Measurements from ENCODE around the gene TM9SF1.

TM9SF1 gene, protein sequence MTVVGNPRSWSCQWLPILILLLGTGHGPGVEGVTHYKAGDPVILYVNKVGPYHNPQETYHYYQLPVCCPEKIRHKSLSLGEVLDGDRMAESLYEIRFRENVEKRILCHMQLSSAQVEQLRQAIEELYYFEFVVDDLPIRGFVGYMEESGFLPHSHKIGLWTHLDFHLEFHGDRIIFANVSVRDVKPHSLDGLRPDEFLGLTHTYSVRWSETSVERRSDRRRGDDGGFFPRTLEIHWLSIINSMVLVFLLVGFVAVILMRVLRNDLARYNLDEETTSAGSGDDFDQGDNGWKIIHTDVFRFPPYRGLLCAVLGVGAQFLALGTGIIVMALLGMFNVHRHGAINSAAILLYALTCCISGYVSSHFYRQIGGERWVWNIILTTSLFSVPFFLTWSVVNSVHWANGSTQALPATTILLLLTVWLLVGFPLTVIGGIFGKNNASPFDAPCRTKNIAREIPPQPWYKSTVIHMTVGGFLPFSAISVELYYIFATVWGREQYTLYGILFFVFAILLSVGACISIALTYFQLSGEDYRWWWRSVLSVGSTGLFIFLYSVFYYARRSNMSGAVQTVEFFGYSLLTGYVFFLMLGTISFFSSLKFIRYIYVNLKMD

DNA sequence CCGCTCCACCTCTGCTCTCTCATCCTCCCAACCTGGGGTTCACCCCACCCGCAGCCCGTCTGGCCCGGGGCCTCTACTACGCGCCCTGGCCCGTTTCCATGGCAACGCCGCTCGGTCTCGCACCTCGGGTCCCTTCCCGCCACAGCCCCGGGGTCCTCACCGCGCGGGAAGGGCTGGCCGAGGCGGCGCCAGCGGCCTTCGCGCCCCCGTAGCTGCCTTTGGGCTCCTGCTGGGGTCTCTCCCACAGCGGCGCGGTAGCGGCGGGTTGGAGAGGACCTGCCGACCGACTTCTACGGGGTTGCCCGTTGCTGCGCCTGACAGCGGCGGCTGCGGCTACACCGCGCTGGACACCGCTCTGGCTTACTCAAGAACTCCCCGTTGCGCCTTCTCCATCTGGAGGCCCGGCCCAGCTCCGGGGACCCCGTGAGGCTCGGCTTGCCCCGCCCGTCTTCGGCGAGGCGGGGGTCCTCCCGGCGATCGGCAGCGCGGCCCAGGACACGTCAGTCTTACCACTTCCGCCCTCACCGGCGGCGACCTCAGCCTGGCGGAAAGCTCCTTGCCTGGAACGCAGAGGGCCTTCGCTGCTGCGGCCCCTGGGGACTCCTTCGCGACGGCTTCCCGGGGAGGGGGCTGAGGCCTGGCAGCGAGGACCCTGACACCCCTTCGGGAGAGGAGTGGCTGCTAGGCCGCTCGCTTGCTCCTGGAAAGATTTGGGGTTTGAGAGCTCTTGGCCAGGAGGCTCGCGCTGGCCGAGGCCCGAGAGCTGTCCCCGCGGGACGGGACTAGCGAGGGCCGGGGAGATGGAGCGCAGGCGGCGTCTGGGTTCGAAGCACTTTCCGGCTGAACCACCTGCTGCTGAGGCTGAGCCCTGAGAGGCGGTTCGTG is at the start of gene TM9SF1:
TSS of gene TM9SF1 (minus strand) at position 256 of the 885 bp plus-strand sequence. CDS start 422 bp downstream, outside the sequence.
- peak; percentile 38 to 88 (median 74) for DNase-seq

DNA sequence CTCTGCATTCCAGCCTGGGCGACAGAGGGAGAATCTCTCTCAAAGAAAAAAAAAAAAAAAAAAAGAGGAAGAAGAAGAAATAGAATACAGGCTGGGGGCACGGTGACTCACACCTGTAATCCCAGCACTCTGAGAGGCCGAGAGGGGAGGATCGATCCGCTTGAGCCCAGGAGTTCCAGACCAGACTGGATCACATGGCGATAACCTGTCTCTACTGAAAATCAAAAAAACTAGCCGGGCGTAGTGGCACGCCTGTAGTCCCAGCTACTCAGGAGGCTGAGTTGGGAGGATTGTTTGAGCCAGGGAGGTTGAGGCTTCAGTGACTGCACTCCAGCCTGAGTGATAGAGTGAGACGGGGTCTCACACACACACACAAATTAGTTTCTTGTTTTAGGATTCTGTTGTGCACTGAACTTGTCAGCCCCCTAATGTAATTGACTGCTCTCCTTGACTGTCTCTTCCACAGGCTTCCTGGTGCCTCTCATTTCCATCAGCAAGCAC is 48.1 kb upstream of the TM9SF1 start:
- peak in 4 of 56 donors; percentile 29 to 63 (median 48) for DNase-seq

DNA sequence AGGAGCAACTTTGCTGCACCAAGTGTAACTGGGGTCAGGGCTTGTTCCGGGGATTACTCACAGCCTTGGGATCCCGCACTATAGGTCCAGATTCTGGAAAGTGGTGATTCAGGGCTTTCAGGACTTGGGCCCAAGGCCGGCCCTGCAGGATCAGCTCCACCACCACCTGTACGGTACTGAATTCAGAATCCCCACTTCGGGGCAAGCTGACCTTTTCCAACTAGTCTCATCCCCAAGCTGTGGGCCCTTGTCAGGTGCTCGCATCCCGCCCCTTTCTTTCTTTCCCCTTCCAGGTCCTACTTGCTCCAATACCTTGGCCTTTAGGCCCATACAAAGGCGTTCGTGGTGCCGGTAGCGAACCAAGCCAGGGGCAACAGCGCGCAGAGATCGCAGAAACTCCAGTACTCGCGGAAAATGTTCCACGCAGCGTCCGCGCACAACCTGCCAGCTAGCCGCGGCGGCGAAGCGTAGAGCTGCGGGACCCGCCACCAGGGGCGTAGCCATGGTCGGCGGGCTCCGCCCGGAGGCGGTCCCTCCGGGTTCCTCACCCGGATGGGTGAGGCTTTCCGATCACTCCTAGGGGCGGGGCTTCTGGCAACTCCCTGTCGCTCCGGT is 46.7 kb upstream of the TM9SF1 start:
- peak in 33 of 56 donors; percentile 57 to 99 (median 95) for DNase-seq

DNA sequence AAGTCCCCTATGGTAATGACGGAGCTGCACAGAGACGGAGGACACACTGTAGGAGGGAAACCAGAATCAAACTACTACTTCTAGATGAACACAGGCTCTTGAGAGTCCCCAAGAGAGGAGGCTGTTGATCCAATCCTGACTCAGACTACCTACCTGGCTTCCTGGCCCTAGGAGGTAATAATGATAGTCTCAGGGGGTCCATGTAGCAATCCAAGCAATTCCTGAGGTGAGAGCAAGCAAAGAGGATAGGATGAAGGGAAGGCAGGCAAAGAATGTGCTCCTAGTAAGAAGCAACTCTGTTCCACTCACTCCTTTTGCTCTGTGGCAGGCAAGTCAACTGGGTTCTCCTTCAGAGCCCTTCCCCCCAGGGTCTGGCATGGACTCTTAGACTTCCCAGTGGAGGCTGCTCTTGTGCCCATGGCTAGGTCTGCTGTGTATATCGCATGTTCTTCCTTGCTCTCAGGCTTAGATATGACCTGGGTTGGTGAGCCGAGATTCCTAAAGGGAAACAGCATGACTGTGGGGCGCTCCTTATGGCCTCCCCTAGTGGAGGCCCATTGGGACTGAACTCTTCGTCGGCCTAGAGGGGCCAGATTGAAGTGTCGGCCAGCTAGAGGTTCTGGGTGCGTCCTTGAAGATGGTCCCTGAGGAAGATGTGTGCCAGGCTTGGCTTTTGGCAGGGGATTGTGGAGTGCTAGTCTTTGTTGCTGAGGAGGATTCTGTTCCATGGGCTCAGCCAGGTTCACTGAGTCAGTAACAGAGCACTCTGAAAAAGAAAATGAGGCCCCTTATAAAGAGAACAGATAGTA is 45.1 kb upstream of the TM9SF1 start:
- DNase-seq = no peak

DNA sequence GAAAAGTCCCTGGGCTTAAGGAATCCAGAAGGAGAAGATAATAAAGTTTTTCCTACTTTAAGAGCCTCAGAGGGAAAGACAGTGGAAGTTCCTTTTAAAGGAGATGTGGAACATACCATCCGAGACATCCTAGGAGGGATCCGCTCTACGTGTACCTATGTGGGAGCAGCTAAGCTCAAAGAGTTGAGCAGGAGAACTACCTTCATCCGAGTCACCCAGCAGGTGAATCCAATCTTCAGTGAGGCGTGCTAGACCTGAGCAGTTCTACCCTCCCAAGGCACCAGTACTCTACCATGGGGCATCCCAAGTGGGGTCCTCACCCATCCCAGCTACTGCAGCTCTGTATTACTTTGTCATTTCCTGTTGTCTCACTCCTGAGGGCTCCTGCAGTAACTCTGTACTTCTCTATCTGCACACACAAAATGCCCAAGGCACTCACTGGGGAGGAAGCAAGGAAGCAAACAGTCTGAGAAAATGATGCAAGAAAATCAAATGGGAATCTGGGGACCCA is 43.3 kb upstream of the TM9SF1 start:
- DNase-seq = no peak

DNA sequence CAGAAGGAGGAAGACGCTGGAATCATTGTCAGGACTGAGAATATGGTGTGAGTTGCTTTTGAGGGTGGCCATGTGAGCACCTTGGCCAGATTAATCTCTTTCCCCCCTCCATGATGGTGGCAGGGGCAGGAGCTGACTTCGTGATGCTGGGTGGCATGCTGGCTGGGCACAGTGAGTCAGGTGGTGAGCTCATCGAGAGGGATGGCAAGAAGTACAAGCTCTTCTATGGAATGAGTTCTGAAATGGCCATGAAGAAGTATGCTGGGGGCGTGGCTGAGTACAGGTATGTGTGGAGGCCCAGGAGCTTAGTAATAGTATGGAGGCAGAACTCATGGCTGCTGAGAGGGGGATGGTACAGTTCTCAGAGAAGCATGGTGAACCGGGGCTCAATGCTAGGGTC is 42.9 kb upstream of the TM9SF1 start:
- DNase-seq = no peak

DNA sequence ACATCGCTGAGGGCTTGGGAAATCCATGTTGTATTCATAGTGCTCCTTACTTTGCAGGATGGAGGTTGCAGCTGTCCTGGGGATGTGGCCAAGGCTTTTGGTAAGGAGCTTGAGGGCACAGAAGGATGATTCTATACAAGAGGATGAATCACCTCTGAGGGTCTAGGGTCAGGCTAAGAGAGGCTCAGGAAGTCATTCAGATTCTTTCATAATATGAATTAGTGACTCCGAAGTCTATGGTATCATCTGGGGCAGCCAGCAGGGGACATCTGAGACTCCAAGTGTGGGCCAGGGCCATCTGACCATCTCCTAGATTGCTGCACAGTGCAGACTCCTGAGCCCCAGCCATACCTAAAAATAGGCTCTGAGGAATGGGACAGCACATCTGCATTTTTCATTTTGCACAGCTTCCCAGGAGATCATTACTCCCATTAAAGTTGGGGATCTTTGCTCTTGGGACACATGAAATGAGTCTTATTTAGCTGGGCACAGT is 42.3 kb upstream of the TM9SF1 start:
- DNase-seq = no peak

DNA sequence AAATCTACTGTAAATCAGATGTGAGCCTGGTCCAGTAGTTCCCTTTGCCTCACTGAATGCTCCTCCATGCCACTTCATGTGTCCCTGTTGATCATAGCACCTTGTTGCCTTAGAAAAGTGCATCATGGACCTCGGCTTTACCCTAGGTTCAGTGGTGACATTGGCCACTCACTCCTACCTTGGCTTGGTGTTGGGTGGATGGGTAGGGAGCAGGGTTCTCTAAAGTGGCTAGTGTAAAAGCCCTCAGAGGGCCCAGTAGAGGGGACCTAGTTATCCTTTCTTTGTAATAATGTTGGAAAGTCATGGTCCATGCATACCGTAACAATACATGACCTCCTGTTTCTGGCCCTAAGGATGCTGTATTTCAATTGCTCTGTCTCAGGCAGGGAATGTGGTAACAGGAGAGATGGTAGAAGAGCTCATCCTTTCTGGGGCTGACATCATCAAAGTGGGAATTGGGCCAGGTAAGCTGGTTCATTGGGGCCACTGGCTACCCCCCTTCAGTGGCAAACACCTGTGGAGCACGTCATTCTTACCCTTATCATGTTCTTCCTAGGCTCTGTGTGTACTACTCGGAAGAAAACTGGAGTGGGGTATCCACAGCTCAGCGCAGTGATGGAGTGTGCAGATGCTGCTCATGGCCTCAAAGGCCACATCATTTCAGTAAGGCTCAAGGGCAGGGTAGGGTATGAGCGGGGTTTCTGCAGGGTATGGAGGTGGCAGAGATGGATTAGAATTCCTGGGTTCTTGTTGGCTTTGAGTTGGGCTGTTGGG is 41.6 kb upstream of the TM9SF1 start:
- DNase-seq = no peak

DNA sequence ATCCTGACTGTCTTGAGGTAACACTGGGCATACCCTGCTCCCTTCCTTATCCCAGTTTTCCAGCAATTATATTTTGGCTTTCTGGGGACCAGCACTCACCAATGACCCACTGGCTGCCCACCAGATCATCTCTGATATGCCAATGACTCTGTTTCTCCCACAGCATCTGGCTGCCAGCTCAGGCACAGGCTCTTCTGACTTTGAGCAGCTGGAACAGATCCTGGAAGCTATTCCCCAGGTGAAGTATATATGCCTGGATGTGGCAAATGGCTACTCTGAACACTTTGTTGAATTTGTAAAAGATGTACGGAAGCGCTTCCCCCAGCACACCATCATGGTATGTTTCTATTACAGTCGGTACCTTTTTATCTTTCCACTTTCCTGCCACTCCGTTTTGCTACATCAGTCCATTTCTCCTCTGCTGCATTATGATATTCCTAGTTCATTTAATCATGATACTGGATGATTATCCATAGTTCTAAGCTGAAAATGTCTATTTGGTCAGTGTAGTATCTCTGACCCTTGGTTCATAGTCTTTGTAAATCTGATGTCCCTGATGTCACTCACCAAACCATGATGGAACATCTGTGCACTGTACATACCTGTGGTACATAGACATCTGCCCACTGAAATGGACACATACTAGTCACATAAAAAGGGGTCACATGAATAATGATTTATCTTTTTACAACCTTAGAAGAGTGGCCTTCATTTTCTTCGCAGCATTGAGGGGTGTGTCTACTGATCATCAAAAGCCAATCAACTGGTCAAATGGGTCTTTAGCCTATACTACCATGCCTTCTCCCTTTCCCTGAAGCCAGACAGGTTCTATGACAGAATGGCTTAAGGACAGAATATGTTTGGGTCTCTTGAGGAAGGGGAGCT is 40.8 kb upstream of the TM9SF1 start:
- DNase-seq = no peak

DNA sequence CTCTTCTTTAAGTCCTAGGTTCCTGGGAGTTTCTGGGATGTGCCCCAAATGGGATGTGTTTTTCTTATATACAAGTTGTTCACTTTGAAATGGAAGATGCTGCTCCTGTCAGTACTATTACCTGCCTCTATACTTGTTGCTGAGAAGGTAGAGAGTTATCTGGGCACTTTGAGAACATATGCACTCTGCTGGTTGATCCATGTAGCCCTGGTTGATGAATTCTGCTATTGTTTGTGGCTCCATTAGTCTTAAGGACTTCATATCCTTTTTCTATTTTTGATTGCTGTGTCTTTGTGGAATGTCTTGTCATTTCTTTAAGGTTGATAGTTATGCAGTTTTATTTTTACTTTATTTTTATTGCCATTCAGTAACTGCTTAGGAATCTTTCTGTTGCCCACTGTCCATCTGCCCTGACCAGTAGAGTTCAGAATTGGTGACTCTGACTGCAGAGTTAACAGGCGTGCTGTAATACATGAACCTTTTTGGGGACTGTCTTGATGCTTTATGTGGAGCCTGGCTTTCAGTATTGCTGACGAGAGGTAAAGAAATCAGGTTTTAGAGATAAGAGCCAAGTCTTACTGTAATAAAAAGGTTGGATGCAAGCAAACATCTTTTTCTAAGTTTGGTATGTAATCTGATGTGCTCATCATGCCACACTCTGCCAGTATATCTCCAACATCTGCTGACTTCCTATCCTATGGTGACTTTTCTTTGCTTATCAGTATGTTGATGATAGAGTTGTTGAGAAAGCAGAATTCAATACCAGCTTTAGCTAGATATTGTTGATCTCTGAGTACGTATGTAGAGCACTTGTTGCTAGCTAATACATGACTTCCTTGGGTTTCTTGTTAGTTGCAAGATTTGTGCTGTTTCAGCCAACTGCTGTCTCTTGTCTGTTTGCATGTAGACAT is 39.1 kb upstream of the TM9SF1 start:
- DNase-seq = no peak

DNA sequence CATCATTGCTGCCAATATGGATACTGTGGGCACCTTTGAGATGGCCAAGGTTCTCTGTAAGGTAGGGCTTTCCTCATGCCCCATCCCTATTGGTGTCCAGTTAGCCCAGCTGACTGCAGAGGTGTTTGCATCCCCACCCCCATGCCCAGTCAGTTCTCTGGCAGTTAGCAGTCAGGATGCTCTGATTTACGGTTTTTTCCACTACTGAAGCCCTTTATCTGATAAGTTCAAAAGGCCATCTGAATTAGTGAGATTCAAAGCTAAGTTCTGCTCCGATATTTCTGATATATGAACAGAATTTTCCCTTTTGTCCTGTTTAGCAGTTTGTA is 38.3 kb upstream of the TM9SF1 start:
- DNase-seq = no peak

DNA sequence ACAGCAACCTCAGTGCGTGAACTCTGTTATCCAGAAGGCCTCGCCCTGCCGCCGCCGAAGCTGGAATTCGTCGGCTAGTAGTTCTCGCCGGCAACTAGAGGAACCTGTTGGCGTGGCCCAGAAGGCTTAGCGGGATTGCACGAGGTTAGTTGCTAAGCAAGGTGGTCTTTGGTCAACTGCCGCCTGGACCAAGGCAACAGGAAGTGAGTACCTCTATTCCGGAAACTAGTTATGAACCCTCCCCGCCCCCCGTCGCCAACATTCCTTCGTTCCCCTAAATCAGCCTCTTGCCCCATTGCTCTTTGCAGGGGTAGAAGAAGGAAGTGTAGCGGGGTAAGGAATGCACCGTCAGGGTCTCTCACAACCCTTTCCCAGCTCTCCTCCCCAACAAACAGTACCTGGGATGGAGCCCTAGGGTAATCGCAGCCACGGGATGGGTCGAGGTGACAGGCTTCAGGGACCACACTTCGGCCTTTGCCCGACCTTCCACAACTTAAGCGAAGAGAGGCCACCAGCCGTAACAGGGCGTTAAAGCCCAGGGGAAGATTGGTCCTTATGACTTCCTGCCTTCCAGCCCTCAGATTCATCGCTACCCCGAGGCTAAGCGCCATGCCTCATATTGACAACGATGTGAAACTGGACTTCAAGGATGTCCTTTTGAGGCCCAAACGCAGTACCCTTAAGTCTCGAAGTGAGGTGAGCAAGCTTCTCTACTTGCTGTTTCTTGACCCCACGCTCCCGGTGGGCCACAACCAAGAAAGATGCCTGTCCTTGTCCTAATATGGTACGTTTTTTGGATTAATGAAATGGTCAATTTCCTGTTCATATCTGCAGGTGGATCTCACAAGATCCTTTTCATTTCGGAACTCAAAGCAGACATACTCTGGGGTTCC is 37.6 kb upstream of the TM9SF1 start, which contains the start of gene GMPR2:
TSS of gene GMPR2 (plus strand) at position 285 of the 893 bp plus-strand sequence. CDS start at position 610, 325 bp downstream.
- DNase-seq = peak in 12 of 56 donors; percentile 26 to 91 (median 79)

DNA sequence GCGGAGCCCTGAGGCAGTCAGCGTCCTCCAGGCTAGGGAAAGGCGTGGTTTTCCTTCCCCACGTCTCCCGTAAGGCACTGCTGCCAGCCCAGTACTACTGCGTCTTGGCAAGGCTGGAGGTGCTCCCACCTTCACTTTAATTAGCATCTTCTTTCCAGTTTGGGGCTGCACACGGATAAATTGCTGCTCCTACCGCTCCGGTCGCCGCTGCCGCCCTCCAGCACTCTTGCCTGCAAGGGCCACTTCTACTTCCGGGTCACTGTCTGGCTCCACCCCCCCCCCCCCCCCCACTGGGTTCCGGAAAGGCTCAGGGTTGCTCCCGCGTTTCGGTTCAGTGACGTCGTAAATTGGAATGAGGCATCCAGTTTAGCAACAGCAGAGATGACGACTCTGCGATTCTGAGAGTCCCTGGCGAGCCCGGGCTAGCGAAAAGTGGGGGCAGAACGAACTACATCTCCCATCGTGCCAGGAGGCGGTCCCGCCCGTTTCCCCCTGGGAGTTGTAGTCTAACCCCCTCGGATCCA is 36.9 kb upstream of the TM9SF1 start, which contains the start of gene NEDD8:
TSS of gene NEDD8 (minus strand) at position 247 of the 524 bp plus-strand sequence. CDS start at position 147, 100 bp downstream.
- peak in 55 of 56 donors; percentile 79 to 99 (median 94) for DNase-seq

DNA sequence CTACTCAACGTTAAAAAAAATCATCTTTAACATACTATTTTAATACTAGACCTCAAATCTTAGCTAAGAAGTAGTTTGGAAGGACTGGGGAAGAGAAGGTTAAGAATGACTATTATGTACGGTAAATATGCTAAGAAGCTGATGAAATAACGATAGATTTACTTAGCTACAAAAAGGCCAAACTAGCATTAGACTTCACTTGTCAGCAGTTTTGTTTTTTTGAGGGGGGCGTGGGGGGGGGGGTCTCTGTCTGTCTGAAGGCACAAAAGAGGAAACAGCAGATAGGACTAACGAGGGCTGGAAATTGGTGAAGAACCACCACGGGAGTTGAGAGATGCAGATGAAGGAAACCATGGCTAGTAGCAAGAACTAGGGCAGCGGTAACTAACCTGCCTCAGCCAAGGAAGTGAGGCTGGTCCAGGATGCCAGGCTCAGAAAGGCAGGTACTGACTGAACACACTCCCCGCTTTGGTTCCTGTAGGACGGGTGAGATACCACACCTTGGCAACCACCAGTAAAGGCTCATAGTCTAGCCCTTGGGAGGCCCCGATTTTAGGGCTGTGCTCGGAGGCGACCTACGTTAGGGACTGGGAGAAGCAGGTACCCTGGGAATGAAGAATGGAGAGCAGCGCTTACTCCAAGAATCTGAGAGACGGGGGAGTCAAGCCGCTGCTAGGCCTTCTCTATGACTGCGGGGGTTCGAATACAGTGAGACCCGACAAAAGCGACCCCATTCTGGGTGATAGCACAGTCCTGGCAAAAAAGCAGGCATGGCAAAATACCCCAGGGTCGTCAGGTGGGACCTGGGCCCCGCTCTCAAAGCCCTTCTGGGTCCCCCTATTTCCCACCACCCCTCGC is 36.3 kb upstream of the TM9SF1 start:
- DNase-seq = peak in 5 of 56 donors; percentile 22 to 67 (median 57)

Measured in nucleus accumbens (tissue), 56 donors.